ENCODE measurements around the gene NRG2.

DNA sequence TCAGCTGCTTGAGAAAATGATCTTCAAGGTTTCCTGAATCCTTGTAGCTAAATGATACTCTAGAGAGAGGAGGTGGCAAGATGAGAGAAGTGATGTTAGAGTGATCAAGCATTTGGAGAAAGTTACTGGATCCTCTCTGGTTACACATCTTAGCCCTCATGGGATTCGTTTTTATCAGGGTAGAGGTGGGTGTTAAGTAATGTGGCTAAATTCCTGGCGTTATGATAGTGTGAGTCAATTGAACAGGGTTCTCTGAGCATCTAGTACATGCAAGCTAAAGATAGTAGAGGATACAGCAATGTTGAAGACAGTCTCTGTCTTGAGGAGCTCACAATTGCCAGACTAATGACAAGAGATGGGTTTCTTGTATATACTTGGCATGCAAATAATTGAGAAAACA lies 123.8 kb downstream of the NRG2 start:
- TF ChIP-seq, protein P1, sequence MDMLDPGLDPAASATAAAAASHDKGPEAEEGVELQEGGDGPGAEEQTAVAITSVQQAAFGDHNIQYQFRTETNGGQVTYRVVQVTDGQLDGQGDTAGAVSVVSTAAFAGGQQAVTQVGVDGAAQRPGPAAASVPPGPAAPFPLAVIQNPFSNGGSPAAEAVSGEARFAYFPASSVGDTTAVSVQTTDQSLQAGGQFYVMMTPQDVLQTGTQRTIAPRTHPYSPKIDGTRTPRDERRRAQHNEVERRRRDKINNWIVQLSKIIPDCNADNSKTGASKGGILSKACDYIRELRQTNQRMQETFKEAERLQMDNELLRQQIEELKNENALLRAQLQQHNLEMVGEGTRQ (IDR thresholded peaks at IDR 0.05; ENCODE audit: borderline replicate concordance, low read depth, low read length): no peak
- TF ChIP-seq NRF1 (IDR thresholded peaks at IDR 0.05; ENCODE audit: low read depth, low read length) (no peak), POLR2AphosphoS5 (IDR thresholded peaks at IDR 0.05; ENCODE audit: low read depth, low read length) (no peak), EP300 (IDR thresholded peaks at IDR 0.05; ENCODE audit: borderline replicate concordance in 1 of 2, low read depth in 1 of 2, low read length in 1 of 2) (no peak), YY1 (IDR thresholded peaks at IDR 0.05; ENCODE audit: low read depth) (no peak), MEF2A (IDR thresholded peaks at IDR 0.05; ENCODE audit: borderline replicate concordance, low read depth) (no peak)
- TF ChIP-seq, protein P2, sequence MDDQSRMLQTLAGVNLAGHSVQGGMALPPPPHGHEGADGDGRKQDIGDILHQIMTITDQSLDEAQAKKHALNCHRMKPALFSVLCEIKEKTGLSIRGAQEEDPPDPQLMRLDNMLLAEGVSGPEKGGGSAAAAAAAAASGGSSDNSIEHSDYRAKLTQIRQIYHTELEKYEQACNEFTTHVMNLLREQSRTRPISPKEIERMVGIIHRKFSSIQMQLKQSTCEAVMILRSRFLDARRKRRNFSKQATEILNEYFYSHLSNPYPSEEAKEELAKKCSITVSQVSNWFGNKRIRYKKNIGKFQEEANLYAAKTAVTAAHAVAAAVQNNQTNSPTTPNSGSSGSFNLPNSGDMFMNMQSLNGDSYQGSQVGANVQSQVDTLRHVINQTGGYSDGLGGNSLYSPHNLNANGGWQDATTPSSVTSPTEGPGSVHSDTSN (IDR thresholded peaks at IDR 0.05): no peak
- TF ChIP-seq, protein P3, sequence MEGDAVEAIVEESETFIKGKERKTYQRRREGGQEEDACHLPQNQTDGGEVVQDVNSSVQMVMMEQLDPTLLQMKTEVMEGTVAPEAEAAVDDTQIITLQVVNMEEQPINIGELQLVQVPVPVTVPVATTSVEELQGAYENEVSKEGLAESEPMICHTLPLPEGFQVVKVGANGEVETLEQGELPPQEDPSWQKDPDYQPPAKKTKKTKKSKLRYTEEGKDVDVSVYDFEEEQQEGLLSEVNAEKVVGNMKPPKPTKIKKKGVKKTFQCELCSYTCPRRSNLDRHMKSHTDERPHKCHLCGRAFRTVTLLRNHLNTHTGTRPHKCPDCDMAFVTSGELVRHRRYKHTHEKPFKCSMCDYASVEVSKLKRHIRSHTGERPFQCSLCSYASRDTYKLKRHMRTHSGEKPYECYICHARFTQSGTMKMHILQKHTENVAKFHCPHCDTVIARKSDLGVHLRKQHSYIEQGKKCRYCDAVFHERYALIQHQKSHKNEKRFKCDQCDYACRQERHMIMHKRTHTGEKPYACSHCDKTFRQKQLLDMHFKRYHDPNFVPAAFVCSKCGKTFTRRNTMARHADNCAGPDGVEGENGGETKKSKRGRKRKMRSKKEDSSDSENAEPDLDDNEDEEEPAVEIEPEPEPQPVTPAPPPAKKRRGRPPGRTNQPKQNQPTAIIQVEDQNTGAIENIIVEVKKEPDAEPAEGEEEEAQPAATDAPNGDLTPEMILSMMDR (IDR thresholded peaks at IDR 0.05): no peak
- TF ChIP-seq, protein P4, sequence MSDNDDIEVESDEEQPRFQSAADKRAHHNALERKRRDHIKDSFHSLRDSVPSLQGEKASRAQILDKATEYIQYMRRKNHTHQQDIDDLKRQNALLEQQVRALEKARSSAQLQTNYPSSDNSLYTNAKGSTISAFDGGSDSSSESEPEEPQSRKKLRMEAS (IDR thresholded peaks at IDR 0.05; ENCODE audit: low read depth): no peak
